ENCODE measurements around the gene NUAK2.
A peak's percentile ranks its signal among the peaks of the same experiment; 100 is the strongest.
"Not testable (repeated sequence)": the region's sequence is repeated elsewhere in the genome, so short reads cannot be mapped to it uniquely, and the experiment has no call there.

Gene NUAK2

GRCh38 chr1:205368478-205368877 lies 46.9 kb upstream of the NUAK2 start (continued):
- TF ChIP-seq POU6F1 (CRISPR knock-in tag; IDR thresholded peaks at IDR 0.05; ENCODE audit: borderline replicate concordance, low read depth) = no peak
- no peak for TF ChIP-seq PATZ1 (CRISPR knock-in tag; IDR thresholded peaks at IDR 0.05; ENCODE audit: borderline replicate concordance)
- no peak for TF ChIP-seq TSHZ2 (CRISPR knock-in tag; IDR thresholded peaks at IDR 0.05)
- TF ChIP-seq OSR1 (CRISPR knock-in tag; IDR thresholded peaks at IDR 0.05) = no peak

DNA sequence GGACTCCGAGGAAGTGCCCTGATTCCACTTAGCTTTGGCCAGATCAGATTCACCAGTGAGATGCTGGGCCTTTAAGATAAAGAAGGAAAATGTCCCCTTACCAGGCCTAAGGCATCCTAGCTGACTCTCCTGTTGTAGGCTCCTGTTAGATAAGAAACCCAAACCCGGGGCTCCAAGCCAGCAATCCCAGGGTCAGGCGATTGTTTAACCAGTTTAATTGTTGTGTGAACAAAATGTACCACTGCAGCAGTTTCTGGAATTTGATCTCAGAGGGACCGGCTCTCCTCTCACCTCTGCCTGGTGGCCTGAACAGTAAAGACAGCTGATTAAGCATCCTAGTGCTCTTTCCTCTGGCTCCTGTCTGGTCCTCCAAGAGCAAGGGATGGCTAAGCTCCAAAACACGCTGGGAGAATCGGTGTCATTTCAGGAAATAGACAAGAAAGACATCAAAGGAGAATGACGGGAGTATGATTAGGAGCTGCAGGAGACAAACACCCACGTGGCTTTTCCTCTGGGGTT lies 44.5 kb upstream of the NUAK2 start:
- TF ChIP-seq RARB (CRISPR knock-in tag; IDR thresholded peaks at IDR 0.05) (no peak), ESRRG (CRISPR knock-in tag; IDR thresholded peaks at IDR 0.05) (no peak), ZFP30 (CRISPR knock-in tag; IDR thresholded peaks at IDR 0.05) (no peak), ZC3H10 (CRISPR knock-in tag; IDR thresholded peaks at IDR 0.05) (no peak)
- ATAC-seq = peak; percentile 44

- ATAC-seq = not testable (repeated sequence)
These were observed 43.5 kb upstream of the NUAK2 start for GRCh38 chr1:205365086-205365485.

GRCh38 chr1:205360891-205361290 lies 39.3 kb upstream of the NUAK2 start:
- TF ChIP-seq BACH2 (CRISPR knock-in tag; IDR thresholded peaks at IDR 0.05; ENCODE audit: borderline replicate concordance) = no peak
- no peak for TF ChIP-seq ZNF565 (CRISPR knock-in tag; conservative IDR thresholded peaks at IDR 0.05; ENCODE audit: low read depth)
- TF ChIP-seq ZC3H10 (CRISPR knock-in tag; IDR thresholded peaks at IDR 0.05) = no peak
- no peak for TF ChIP-seq CSDC2 (CRISPR knock-in tag; IDR thresholded peaks at IDR 0.05)
- no peak for TF ChIP-seq POU6F1 (CRISPR knock-in tag; IDR thresholded peaks at IDR 0.05; ENCODE audit: borderline replicate concordance, low read depth)
- no peak for TF ChIP-seq CREB5 (CRISPR knock-in tag; IDR thresholded peaks at IDR 0.05; ENCODE audit: low read depth)
- TF ChIP-seq ZNF70 (CRISPR knock-in tag; IDR thresholded peaks at IDR 0.05) = no peak
- TF ChIP-seq TOX (CRISPR knock-in tag; IDR thresholded peaks at IDR 0.05; ENCODE audit: borderline replicate concordance) = no peak
- TF ChIP-seq PPARA (CRISPR knock-in tag; IDR thresholded peaks at IDR 0.05; ENCODE audit: borderline replicate concordance) = no peak
- no peak for TF ChIP-seq SNAI2 (CRISPR knock-in tag; IDR thresholded peaks at IDR 0.05)
- TF ChIP-seq ZFP30 (CRISPR knock-in tag; IDR thresholded peaks at IDR 0.05) = no peak
- TF ChIP-seq GLIS3 (CRISPR knock-in tag; IDR thresholded peaks at IDR 0.05) = no peak
- TF ChIP-seq TSHZ2 (CRISPR knock-in tag; IDR thresholded peaks at IDR 0.05) = no peak
- no peak for TF ChIP-seq ZNF8 (CRISPR knock-in tag; IDR thresholded peaks at IDR 0.05)
- no peak for TF ChIP-seq ESRRG (CRISPR knock-in tag; IDR thresholded peaks at IDR 0.05)
- TF ChIP-seq ZFP3 (CRISPR knock-in tag; IDR thresholded peaks at IDR 0.05) = no peak
- TF ChIP-seq CSRNP3 (CRISPR knock-in tag; IDR thresholded peaks at IDR 0.05) = no peak
- no peak for TF ChIP-seq TCF4 (CRISPR knock-in tag; IDR thresholded peaks at IDR 0.05; ENCODE audit: borderline replicate concordance)
- ATAC-seq = no peak

All from SK-N-SH treated with all-trans-retinoic acid at 6 μM for 48 hours (cell line).